ENCODE results near the gene FAM117A. TPM values are rescaled to one million over a fixed set of nuclear protein-coding genes. Genes with fewer than 3 reads are reported as not detected.
A peak's percentile ranks its signal among the peaks of the same experiment; 100 is the strongest.

Gene FAM117A
- total and polyA plus RNA-seq, 2 donors (not counting 3 experiments of a cell fraction or from before 2014, with no cell fraction given): 12.2 to 24.1 TPM

DNA sequence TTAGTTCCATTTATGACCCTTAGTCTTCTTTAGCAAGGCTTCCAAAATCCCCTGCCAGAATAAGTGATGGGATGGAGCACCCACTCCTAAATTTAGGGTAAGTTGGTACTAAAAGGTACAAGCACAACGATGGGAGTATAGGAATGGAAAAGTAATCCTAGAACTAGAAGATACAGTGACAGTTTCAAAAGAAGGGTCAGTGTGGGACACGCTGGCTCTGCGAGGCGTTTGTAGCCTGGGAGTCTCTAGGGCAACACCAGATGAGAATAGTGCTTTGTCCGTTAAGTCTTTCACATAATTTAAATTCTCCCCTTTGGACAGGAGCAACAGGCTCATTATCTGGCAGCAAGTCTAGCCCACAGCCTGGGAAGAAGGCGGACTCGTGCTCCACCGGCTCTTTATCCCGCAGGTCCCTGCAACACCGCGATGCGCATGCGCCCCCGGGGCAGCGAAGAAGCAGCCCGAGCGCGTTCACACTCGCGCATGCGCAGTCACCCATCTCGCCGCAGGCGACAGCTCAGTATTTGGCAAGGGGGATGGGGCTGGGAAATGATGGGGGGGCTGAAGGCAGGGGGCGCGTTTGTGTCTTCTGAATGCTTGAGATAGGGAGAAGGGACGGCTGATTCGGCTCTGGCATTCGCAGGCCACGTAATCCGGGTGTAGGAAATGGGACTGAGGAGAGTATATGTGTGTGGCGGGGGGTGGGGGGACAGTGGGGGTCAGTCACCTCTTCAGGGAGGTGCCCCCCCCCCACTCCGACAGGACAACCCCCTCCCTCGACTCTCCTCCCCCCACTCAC, 86.6 kb downstream of the FAM117A start:
- BruUV-seq (replicated peaks): TSS peak; percentile 35
- H2AFZ ChIP-seq (ENCODE audit: low read depth, low read length): peak overlapping the region; percentile 13
- intact Hi-C loops (cut with micrococcal nuclease): loop anchor here (1.0 to 5.0 kb wide), 2 partner anchors 31 to 55 kb away; no protein-coding TSS in a partner anchor
- no peaks in the 10 kb centered on the region for H3K9me3 ChIP-seq (replicated peaks; ENCODE audit: control insufficient read depth, insufficient read depth, low read length)
- H3K79me2 ChIP-seq (ENCODE audit: control insufficient read depth, insufficient read depth, low read length): peaks cover 45% of the 10 kb centered on the region
- peaks cover 10% of the 10 kb centered on the region for H3K4me1 ChIP-seq (ENCODE audit: control insufficient read depth, extremely low read depth, insufficient read depth, low read length)
- POLR2A ChIA-PET: interaction anchor here (0.5 to 1.0 kb wide), 8 partner anchors 11 to 261 kb away, joined by 3 to 10 read pairs (median 4); partner anchors contain the start of gene FAM117A
- no peaks in the 10 kb centered on the region for H4K20me1 ChIP-seq (replicated peaks; ENCODE audit: control insufficient read depth, extremely low read depth, insufficient read depth, low read length)
- peak; percentile 89 for FAIRE-seq
- DNase-seq (ENCODE audit: low read depth, low spot score): peak; percentile 96
- no peaks in the 10 kb centered on the region for H3K27me3 ChIP-seq (ENCODE audit: control insufficient read depth in 2 of 2, insufficient read depth in 2 of 2, low read length in 2 of 2)
- H3K36me3 ChIP-seq (ENCODE audit: control insufficient read depth in 2 of 2, extremely low read depth in 1 of 2, insufficient read depth in 2 of 2, low read length in 2 of 2): no peaks in the 10 kb centered on the region
- no peaks in the 10 kb centered on the region for H3K9me1 ChIP-seq (replicated peaks; ENCODE audit: control insufficient read depth, extremely low read depth, insufficient read depth, low read length)
- peak overlapping the region; percentile 74 for H3K9ac ChIP-seq (replicated peaks; ENCODE audit: extremely low read depth, insufficient read depth, low read length)
- peak overlapping the region; percentile 45 for H3K27ac ChIP-seq (ENCODE audit: insufficient read depth, low read depth, low read length)
- TF ChIP-seq POLR2A (IDR thresholded peaks at IDR 0.05; ENCODE audit: low read depth, low read length) (peak; percentile 62), EZH2 (IDR thresholded peaks at IDR 0.05; ENCODE audit: borderline replicate concordance, low read depth, low read length, severe bottlenecking) (no peak), FOS (IDR thresholded peaks at IDR 0.05; ENCODE audit: borderline replicate concordance, insufficient read depth, low read length) (no peak), JUN (IDR thresholded peaks at IDR 0.05; ENCODE audit: borderline replicate concordance, insufficient read depth, insufficient read length, low read depth) (no peak), POLR2AphosphoS5 (IDR thresholded peaks at IDR 0.05; ENCODE audit: insufficient read depth, low read depth, low read length) (no peak), MYC (IDR thresholded peaks at IDR 0.05; ENCODE audit: low read depth, low read length) (no peak), GATA2 (IDR thresholded peaks at IDR 0.05; ENCODE audit: insufficient read depth, insufficient read length, low read depth, low read length) (no peak)
- TF ChIP-seq, protein P1, sequence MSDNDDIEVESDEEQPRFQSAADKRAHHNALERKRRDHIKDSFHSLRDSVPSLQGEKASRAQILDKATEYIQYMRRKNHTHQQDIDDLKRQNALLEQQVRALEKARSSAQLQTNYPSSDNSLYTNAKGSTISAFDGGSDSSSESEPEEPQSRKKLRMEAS (IDR thresholded peaks at IDR 0.05; ENCODE audit: insufficient read depth, insufficient read length): no peak
- TF ChIP-seq, protein P2, sequence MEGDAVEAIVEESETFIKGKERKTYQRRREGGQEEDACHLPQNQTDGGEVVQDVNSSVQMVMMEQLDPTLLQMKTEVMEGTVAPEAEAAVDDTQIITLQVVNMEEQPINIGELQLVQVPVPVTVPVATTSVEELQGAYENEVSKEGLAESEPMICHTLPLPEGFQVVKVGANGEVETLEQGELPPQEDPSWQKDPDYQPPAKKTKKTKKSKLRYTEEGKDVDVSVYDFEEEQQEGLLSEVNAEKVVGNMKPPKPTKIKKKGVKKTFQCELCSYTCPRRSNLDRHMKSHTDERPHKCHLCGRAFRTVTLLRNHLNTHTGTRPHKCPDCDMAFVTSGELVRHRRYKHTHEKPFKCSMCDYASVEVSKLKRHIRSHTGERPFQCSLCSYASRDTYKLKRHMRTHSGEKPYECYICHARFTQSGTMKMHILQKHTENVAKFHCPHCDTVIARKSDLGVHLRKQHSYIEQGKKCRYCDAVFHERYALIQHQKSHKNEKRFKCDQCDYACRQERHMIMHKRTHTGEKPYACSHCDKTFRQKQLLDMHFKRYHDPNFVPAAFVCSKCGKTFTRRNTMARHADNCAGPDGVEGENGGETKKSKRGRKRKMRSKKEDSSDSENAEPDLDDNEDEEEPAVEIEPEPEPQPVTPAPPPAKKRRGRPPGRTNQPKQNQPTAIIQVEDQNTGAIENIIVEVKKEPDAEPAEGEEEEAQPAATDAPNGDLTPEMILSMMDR (IDR thresholded peaks at IDR 0.05; ENCODE audit: extremely low read depth in 1 of 2, insufficient read depth in 1 of 2, low read depth in 1 of 2, low read length in 2 of 2): no peak
- peak overlapping the region; percentile 38 to 86 (median 75) for H3K4me3 ChIP-seq (replicated peaks in 1 of 3; ENCODE audit: insufficient read depth in 1 of 3, low read depth in 1 of 3, low read length in 3 of 3)
- CTCF ChIA-PET: interaction anchor here (0.6 to 1.3 kb wide), 15 partner anchors 10 to 120 kb away, joined by 3 to 19 read pairs (median 4); partner anchors contain the start of gene SLC35B1
- peak overlapping the region; percentile 87 for H3K4me2 ChIP-seq (ENCODE audit: insufficient read depth, low read length)
- dilution Hi-C loops (cut with MboI; ENCODE audit: extremely low pct_ligation_motif_present, low sequenced_read_pairs): no loop called here

All from endothelial cell of umbilical vein (primary cell).